ENCODE data around the gene TMEM101.
A peak's percentile ranks its signal among the peaks of the same experiment; 100 is the strongest.
"Not testable (repeated sequence)": the region's sequence is repeated elsewhere in the genome, so short reads cannot be mapped to it uniquely, and the experiment has no call there.

TMEM101 gene

GRCh38 chr17:44000141-44000860 is 14.5 kb downstream of the TMEM101 start:
- no peak for DNase-seq

GRCh38 chr17:43999024-43999423 is 15.7 kb downstream of the TMEM101 start:
- DNase-seq = no peak

- DNase-seq = no peak
Observed at GRCh38 chr17:43998552-43998951, 16.2 kb downstream of the TMEM101 start.

- not testable (repeated sequence) for DNase-seq
Observed at GRCh38 chr17:43997180-43997579, 17.6 kb downstream of the TMEM101 start.

- DNase-seq = no peak
Observed at GRCh38 chr17:43995150-43995471, 19.7 kb downstream of the TMEM101 start.

GRCh38 chr17:43994272-43995149 is 20.3 kb downstream of the TMEM101 start:
- DNase-seq = peak; percentile 66 to 69

- DNase-seq = no peak
Observed at GRCh38 chr17:43992641-43993040, 22.1 kb downstream of the TMEM101 start.

GRCh38 chr17:43988301-43988700 is 26.5 kb downstream of the TMEM101 start:
- no peak for DNase-seq

- no peak for DNase-seq
Observed at GRCh38 chr17:43987131-43988021, 27.4 kb downstream of the TMEM101 start.

- DNase-seq = no peak
Observed at GRCh38 chr17:43986225-43986981, 28.4 kb downstream of the TMEM101 start.

GRCh38 chr17:43984521-43984920 is 30.2 kb downstream of the TMEM101 start:
- DNase-seq = no peak

GRCh38 chr17:43983515-43984411 is 31.0 kb downstream of the TMEM101 start:
- DNase-seq = no peak

- DNase-seq = no peak
Observed at GRCh38 chr17:43983196-43983514, 31.6 kb downstream of the TMEM101 start.

- DNase-seq = no peak
Observed at GRCh38 chr17:43982171-43982570, 32.6 kb downstream of the TMEM101 start.

- no peak for DNase-seq
Observed at GRCh38 chr17:43979671-43980070, 35.1 kb downstream of the TMEM101 start.

GRCh38 chr17:43979011-43979410 is 35.8 kb downstream of the TMEM101 start:
- DNase-seq = no peak

- no peak for DNase-seq
Observed at GRCh38 chr17:43978078-43978477, 36.7 kb downstream of the TMEM101 start.

- DNase-seq = no peak
Observed at GRCh38 chr17:43976963-43977837, 37.6 kb downstream of the TMEM101 start.

GRCh38 chr17:43975898-43976297 is 38.9 kb downstream of the TMEM101 start:
- no peak for DNase-seq

Measured in CD4-positive, alpha-beta T cell treated with Interleukin-4 for 1 hour (primary cell).